Mammary epithelial cell (primary cell): ENCODE data around the gene RTKN2.

Experiments
- CTCF ChIP-seq, 2 donors: IDR thresholded peaks in 1 of 2; conservative IDR thresholded peaks in 1 of 2; 2 replicates each; pipeline ENCODE4 v1.5.1; 2011 to 2012; ENCODE audit warnings: inconsistent platforms in 2 of 2, low read length in 2 of 2, mild to moderate bottlenecking in 2 of 2, control low read depth in 1 of 2, low read depth in 1 of 2; ENCODE audit not compliant: insufficient read depth in 1 of 2; ENCODE audit errors: extremely low read depth in 1 of 2
- EZH2 ChIP-seq: IDR thresholded peaks from 2 replicates; pipeline ENCODE4 v1.6.1; 2012; ENCODE audit warnings: low read length, inconsistent platforms, borderline replicate concordance

- TF ChIP-seq EZH2: no peak
- TF ChIP-seq CTCF (conservative IDR thresholded peaks at IDR 0.05 in 1 of 2, IDR thresholded peaks at IDR 0.05 in 1 of 2; ENCODE audit: extremely low read depth in 1 of 2, insufficient read depth in 1 of 2, low read depth in 1 of 2, low read length in 2 of 2): no peak
Observed at GRCh38 chr10:62180677-62181076, 88.0 kb downstream of the RTKN2 start.
